SK-N-MC (cell line): ENCODE measurements around the gene PPTC7.

Source experiments
- EZH2 ChIP-seq: fragments of 200-600 bp; sonication (generic); IDR thresholded peaks from one replicate; pipeline ENCODE4 v1.6.1; 2017; ENCODE audit warnings: antibody characterized with exemption
- FOXP2 ChIP-seq: optimal IDR thresholded peaks from 2 replicates; pipeline ENCODE3; 2011; ENCODE audit warnings: mild to moderate bottlenecking, moderate library complexity; ENCODE audit not compliant: insufficient read depth; ENCODE audit errors: extremely low read length, control extremely low read depth
- POLR2AphosphoS5 ChIP-seq: IDR thresholded peaks from 2 replicates; pipeline ENCODE4 v1.6.1; 2012; ENCODE audit warnings: mild to moderate bottlenecking, low read depth, low read length, borderline replicate concordance

- no peak for TF ChIP-seq EZH2
- no peak for TF ChIP-seq POLR2AphosphoS5
- no peak for TF ChIP-seq FOXP2
Observed at GRCh38 chr12:110501399-110501751, 81.7 kb downstream of the PPTC7 start.
